Measurements from ENCODE around the gene RPL7A.
A peak's percentile ranks its signal among the peaks of the same experiment; 100 is the strongest.
"Not testable (repeated sequence)": the region's sequence is repeated elsewhere in the genome, so short reads cannot be mapped to it uniquely, and the experiment has no call there.

The RPL7A gene

DNA sequence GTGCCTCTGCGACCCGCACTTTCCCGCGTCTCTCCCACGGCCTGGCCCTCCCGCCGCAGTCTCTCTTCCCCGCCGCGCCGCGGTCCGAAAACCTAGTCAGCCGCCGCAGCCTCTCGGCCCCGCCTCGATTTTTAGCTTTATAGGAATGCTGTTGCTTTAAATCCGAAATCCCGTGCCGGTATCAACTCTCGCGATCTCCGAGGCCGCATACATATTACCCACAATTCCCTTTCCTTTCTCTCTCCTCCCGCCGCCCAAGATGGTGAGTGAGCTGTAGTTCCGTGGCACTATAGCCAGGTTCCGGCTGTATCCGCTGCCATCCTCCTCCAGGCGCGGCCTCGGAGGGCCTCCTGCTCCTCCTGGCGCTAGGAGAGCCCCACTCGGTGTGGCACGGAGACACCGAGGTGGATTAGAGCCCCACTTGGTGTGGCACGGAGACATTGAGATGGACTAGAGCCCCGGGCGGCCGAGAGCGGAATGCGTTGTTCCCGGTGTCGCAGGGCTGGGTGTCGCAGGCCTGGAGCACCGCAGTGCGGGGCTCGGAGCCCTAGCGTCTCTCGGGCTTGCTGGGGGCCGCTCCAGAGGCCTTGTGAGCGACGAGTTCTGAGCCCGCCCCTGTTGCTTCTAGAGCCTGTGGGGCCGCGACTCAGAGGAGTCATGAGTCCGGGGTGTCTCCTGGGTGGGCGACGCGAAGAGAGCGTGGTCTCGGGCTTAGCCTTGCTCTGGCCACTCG is at the start of gene RPL7A, which contains the start of gene MED22:
TSS of gene RPL7A (plus strand) at position 234 of the 733 bp plus-strand sequence. CDS start at position 260, 26 bp downstream.
TSS of gene MED22 (minus strand) at position 147 of the 733 bp plus-strand sequence. CDS start 1,469 bp downstream, outside the sequence.
- DNase-seq, result peak; percentile 97

DNA sequence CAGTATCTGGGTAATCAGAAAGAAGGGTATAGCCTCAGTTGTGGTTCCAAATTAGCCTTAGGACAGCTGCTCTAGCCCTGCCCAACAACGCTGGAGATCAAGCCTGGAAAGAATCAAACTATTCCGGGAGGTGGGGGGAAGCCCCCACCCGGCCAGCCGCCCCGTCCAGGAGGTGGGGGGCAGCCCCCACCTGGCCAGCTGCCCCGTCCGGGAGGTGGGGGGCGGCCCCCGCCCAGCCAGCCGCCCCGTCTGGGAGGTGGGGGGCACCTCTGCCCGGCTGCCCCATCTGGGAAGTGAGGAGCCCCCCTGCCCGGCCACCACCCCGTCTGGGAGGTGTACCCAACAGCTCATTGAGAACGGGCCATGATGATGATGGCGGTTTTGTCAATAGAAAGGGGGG is 48.0 kb upstream of the RPL7A start:
- DNase-seq, result not testable (repeated sequence)

DNA sequence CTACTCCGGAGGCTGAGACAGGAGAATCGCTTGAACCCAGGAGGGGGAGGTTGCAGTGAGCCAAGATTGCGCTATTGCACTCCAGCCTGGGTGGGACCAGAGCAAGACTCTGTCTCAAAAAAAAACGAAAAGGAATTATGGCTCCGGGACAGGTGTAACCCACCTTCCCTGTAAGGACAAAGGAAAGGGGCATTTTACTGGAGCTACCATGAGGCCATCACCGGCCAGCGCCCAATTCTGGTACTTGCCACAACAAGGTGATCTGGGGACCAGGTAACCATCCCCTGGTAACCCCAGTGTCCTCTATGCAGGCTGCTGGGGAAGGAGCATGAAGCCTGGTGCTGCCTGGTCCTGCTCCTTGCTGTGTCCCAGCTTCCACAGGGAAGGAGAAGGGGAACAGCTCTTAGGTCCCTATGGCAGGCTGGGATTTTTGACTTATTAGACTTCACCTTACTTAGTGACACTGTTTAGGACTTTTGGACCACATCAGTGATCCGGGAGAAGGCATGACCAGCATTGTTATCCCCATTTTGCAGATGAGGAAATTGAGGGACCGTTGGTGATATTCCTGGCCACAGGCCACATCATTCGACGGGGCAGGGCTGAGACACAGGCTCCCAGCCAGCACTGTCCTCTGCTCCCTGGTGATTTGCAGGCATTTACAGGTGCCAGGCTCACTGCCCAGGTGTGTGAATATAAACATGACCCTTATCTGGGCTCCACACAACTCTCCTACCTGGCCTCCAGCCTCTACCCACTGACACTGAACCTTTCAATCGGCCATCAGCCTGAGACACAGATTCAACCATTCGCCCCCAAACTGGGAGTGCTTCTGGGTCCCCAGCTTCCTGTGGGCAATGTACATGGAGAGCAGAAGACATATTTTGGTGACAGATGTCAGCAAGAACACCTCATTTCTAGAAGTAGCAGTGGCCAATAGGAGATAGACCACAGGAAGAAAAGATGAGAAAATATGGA is 46.5 kb upstream of the RPL7A start:
- no peak for DNase-seq

DNA sequence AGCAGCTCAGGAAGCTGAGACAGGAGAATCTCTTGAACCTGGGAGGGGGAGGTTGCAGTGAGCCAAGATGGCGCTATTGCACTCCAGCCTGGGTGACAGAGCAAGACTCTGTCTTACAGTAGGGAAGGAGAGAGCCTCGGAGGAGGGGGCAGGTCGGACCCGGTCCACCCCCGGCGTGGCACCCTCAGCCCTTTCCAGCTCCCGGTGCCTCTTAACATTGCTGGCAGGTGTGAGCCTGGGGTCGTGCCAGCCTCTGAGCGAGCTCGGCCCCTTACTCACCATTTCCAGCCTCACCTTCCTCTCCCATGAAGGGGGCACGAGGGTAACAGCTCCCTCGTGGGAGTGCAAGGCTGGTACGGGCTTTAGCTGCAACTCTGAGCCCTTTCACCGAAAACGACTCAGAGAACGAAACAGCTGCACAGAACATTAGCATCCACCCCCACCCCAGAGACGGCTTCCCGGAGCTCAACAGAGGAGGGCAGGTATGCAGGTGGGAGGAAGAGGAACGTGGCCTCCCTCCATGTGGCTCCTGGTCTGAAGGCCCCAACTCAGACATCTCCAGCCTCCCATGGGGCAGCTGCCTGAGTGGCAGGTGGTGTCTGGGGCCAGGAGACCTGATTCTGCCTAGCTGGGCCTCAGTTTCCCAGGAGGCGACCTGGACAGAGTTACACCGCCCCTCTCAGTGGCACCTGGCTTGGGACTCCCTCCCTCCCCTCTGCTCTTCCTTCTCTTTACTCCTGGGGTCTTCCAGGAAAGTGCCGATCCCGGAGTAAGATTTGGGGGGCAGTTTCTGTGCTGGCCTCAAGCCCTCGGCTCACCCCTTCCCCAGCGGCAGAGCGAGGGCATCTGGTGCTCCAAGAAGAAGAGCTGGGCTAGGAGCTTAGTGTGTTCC is 44.5 kb upstream of the RPL7A start:
- no peak for DNase-seq

DNA sequence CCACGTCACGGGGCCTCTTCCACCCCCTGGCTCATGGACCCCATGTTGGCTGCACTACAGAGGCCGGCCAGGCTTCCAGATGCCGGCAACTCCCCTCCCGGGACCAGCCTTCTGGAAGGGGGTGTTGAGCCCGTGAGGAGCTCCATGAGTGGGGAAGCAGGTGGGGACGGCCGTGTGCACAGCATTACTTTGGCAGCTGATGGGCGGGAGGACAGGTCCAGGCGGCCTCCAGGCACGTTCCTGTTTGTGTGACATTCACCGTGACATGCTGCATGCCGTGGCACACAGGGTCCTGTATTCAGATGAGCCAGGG is 43.9 kb upstream of the RPL7A start:
- no peak for DNase-seq

DNA sequence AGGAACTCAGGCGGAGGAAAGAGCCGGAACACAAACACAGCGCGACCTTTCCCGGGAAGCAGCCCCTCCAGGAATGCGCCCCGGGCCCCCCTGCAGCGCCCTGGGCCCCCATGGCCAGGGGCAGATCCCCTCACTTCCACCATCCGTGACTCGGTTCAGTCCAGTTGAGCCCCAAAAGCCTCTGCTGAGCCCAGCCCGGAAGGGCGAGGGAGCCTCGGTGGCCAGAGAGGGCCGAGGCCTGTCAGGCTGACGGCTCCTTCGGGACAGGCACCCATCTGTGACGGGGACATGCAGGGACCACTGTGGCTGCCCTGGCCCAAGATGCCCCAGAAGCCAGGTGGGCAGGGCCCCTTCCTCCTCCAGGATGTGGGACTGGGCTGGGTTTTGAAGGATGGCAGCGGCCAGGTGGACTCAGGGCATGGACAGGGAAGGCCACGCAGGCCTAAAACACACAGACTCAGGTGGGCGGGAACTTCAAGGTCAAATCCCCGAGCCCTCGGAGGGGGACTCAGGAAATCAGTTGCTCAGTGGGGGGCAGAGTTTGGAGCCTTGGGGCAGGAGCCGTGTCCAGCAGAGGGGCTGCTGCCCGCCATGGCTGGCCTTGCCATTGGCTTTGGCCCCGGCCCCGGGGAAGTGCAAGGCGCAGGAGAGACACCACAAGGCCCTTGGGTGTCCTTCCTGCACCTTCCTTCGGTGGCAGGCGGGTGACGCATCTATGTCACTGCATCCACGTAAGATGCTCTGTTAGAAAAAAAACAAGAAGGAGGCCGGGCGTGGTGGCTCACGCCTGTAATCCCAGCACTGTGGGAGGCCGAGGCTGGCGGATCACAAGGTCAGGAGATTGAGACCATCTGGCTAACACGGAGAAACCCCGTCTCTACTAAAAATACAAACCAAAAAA is 43.3 kb upstream of the RPL7A start:
- DNase-seq, result no peak

DNA sequence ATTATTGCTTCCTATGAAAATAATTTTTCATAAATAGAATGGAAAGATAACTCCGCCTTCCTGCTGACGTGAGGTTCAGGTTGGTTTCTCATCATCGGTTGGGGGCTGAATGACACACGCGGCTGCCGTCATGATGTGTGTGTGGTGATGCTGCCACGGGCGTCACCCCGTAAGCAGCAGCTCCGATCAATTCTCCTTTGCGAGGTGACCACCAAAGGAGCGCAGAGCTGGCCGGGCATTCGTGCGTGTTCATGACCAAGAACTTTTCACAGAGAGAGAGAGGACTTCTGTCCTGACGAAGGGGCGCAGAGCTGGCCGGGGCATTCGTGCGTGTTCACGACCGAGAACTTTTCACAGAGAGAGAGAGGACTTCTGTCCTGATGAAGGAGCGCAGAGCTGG is 42.3 kb upstream of the RPL7A start:
- DNase-seq, result no peak

DNA sequence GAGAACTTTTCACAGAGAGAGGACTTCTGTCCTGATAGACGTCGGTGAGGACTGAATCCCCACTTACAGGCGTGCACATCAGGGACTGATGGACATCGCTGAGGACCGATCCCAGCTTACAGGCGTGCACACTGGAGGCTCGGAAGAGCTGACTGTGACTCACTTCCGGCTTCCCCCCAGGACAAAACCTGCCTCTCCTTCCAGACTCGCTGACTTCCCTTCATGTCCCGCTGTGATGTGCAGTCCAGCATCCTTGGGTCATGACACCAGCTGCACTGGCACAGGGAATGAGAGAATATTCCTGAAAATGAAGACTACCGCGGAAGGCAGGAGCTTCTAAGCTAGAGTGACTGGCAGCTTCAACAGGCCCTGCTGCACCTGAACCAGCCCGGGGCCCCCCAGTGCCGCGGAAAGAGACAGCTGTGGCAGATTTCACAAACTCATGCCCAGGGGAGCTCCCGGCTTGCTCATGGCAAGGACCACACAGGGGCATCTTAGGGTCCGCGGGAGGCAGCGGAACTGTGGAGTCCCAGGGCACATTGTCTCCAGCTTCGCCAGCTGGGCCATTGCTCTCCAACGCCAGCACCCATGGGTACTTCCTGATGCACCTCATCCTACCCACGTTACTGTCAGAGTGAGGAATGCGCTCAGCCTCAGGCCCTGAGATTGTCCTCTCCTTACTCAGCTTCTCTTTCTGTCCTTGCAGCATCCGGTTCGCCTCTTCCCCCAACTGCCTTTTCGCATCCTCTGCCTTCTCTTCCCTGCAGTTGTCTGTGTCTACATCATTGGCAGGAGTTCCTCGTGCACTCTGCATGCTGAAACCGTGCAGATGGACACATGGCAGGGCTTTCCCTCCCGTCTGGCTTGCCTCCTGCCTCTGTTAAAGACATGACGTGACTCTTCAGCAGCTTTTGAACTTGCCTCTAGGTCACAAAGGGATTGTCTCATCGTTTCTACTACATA is 41.5 kb upstream of the RPL7A start:
- DNase-seq, result peak; percentile 12

DNA sequence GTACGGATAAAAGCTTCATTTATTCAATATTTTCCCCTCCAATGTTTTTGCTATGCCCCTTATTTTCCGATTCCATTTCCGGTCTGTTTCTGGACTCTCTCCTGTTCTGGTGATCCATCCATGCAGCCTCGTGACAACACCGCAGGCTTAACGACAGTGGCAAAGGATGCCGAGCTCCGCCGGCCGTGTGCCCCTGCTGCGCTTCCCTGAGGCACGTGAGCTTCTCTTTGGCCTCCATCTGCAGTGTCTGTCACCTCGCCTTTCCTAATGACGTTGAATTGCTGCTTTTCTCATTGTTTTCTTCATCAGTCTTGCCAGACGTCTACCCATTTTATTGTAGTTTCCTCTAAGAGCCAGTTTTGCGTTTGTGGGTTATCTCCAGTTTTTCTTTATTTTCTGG is 40.7 kb upstream of the RPL7A start:
- no peak for DNase-seq

DNA sequence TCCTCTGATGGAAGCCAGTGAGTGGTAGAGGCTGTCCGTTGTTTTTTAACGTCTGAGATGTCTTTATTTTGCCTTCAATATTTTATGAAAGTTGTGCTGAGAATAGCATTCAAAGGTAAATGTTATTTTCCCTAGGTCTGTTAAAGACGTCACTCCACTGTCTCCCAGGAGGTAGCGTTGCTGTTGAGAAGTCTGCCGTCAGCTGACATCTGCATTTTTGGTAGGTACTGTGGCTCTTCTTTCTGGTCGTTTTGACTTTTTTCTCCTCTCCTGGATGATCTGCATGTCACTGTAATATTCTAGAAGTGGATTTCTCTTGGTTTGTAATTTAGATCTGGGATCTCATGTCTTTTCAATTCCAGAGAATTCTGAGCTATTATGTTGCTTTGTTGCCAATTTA is 38.4 kb upstream of the RPL7A start:
- no peak for DNase-seq

DNA sequence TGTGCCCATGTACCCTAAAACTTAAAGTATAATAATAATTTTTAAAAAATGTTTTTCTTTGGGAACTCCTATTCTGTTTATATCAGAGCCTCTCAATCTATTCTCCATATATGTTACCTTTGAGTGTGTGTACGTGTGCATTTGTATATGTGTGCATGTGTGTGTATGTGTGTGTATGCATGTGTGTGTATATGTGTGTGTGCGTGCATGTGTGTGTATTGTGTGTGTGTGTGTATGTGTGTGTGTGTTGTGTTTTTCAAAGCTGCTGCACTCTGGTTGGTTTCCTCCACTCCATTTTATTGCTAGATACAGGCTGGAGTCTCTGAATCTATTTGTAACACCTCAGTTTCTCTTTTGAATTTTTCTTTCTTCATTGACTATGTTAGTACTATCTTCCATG is 32.0 kb upstream of the RPL7A start:
- no peak for DNase-seq

DNA sequence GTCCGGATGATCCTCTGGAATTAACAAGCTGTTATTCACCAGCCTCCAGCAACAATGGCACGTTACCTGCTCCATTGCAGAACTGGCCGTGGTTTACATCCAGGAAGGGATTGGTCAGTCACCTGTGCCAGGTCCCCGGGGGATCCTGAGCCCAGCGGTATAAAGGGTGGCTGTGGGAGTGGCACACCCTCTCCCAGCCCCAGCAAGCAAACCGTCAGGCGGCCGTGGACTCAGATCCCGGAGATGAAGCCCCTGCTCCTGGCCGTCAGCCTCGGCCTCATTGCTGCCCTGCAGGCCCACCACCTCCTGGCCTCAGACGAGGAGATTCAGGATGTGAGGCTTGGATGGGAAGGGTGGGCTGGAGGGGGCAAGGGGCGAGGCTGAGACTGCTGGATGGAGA is 30.5 kb upstream of the RPL7A start:
- DNase-seq, result not testable (repeated sequence)

DNA sequence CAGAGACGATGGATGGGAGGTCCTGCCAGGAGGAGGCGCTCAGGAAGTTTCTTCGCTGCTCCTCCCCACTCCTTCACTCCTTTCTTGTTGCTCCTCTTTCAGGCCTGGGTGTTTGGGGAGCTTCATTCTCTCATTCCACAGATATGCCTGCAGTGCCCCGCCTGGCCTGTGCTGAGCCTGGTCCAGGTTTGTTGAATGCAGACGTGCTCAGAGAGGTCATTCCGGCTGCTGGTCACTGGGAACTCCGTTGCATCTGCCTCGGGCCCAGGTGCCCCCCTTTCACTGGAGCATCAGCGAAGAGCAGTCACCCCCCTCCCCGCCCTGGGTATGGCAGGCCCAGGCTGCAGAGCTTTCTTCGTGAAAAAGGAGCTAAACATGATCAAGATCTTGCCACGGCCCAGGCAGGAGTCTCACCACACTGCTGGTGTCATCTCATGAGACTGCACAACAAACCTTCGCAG is 27.6 kb upstream of the RPL7A start:
- DNase-seq, result no peak

DNA sequence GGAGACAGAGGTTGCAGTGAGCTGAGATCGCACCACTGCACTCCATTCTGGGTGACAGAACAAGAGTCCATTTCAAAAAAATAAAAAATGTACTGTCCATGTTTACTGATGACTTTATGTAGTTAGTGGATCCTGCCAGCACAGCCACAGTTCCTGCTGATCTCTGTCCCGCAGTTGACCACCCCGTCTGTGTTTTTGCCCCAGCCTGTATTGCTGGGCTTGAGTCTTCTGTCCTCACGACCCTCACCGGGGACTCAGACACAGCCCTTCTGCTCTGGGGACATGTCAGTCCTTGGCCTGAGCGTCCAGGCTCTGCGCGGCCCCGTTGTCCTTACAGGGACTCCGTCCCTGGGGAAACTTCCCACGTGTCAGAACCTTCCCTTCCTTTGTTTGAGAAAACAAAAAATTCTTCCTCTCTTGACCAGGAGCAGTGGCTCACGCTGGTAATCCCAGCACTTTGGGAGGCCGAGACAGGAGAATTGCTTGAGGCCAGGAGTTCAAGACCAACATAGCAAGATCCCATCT is 26.5 kb upstream of the RPL7A start:
- no peak for DNase-seq

DNA sequence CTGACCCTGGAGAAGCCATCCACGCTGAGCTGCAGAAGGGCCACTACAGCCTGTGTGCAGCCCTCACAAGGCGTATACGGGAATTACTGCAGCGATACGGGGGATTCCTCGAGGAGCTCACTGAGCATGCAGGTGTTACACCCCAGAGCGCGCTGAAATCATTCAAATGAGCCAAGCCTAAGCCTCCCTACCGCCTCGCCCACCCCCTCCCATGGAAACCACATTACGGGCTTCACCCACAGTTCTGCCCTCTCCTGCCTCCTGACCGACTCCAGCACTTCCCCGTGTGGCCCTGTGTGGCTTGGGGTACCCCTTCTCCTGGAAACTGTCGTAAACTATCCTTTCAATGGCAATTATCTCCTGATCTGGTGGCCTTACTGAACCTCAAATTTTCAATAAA is 25.3 kb upstream of the RPL7A start:
- no peak for DNase-seq

DNA sequence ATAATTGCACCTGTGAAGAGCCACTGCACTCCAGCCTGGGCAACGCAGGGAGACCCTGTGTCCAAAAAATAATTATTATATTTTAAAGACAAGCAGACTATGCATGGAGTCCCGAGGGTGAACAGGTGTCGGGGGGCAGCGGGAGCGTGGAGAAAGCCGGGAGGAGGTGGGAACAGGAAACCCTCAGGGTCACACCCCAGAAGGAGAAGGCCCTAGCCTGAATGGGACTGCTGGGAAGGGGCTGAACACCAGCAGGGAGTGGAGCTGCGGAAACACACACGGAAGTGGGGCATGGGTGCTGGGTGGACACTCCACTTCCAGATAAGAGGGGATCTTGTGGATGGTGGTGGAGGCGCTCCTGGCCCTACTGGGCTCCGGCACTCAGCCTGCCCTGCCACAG is 24.8 kb upstream of the RPL7A start:
- DNase-seq, result no peak

DNA sequence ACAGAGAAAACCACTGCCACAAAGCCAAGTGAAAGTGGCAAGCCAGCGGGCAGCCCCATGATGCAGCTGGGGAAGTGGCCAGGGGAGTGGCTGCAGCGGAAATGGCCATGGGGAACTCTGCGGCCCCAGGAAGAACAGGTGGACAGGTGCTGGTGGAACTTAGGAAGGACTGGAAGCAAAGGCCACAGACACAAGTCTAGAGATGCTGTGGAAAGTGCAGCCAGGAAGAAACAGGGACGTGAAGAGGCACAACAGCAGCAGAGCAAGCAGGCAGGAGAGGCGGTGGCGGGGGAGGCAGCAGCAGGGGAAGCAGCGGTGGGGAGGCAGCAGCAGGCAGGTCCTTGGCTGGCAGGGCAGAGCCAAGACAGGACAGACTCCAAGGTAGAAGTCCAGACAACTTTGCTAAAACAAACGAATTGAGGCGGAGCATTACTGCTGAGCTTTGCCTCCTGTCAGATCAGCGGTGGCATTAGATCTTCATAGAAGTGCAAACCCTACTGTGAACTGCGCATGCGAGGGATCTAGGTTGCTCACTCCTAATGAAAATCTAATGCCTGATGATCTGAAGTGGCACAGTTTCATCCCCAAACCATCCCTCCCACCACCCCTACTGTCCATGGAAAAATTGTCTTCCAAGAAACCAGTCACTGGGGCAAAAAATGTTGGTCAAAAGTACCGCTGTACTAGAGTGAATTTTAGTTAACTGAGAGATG is 23.9 kb upstream of the RPL7A start:
- no peak for DNase-seq

DNA sequence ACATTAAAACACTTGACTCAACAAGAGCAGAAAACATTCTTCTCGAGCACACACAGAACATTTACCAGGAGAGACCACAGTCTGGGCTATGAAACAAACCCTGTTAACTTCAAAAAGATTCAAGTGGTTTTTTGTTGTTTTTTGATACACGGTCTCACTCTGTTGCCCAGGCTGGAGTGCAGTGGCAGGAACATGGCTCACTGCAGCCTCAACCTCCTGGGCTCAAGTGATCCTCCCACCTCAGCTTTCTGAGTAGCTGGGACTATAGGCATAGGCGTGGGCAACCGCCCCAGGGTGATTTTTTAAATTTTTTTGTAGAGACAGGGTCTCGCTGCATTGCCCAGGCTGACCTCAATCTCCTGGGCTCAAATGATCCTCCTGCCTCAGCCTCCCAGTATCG is 21.0 kb upstream of the RPL7A start:
- not testable (repeated sequence) for DNase-seq

DNA sequence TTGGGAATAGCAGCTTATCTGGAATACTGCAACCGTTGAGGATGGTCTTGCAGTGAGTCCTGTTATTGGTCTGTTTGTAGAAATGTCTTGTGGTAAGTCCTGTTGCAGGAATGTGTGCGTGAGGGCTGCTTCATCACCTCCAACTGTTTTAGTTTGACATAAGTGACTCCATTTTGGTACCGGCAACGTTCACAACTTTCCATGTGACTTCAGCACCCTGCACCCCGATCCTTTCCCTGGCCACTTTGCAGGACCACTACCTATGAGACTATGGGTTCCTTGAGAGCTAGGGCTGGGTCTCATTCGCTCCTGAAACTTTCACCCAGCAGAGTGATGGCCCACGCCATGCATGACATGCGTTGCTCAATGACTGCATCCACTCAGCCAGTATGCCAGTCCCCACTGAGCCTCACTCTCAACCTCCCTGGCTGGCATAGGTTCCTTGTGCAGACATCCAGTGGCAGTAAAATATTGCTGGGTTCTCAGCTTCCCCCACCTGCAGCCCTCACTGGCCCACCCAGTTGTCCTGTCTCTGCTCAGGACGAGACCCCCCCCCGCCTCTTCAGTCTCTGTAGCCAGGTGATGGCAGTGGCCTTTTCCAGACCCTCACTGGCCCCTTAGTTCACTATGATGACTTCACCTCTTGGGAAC is 20.1 kb upstream of the RPL7A start:
- DNase-seq, result no peak

Measured in EL (cell line).